H9 (cell line): ENCODE measurements around the gene MTF1. TPM values are rescaled to one million over a fixed set of nuclear protein-coding genes. Genes with fewer than 3 reads are reported as not detected.

ENCODE experiments used
- DNase-seq: peaks from one replicate; pipeline ENCODE4 v3.0.0-alpha.2; 2017
- H2AFZ ChIP-seq: one replicate; pipeline ENCODE4 v1.6.1; 2013; ENCODE audit warnings: mild to moderate bottlenecking, low read length, control low read depth, moderate library complexity
- H2AK5ac ChIP-seq: 2 replicates; pipeline ENCODE4 v1.6.1; 2013; ENCODE audit warnings: low read length, control low read depth, mixed read lengths; ENCODE audit not compliant: insufficient read length
- H2BK120ac ChIP-seq: one replicate; pipeline ENCODE4 v1.6.1; 2013; ENCODE audit warnings: low read depth, mild to moderate bottlenecking, low read length, control low read depth, inconsistent platforms; ENCODE audit not compliant: poor library complexity, severe bottlenecking
- H2BK12ac ChIP-seq: 2 replicates; pipeline ENCODE4 v1.6.1; 2013; ENCODE audit warnings: low read length, control low read depth, mixed read lengths, low read depth; ENCODE audit not compliant: insufficient read length
- H2BK15ac ChIP-seq: 2 replicates; pipeline ENCODE4 v1.6.1; 2013; ENCODE audit warnings: low read depth, low read length, control low read depth
- H2BK20ac ChIP-seq: one replicate; pipeline ENCODE4 v1.6.1; 2013; ENCODE audit warnings: low read depth, mild to moderate bottlenecking, low read length, control low read depth, inconsistent platforms; ENCODE audit not compliant: poor library complexity, severe bottlenecking
- H2BK5ac ChIP-seq: 2 replicates; pipeline ENCODE4 v1.6.1; 2013; ENCODE audit warnings: low read length, control low read depth, mixed read lengths; ENCODE audit not compliant: insufficient read length
- H3K14ac ChIP-seq: 2 replicates; pipeline ENCODE4 v1.6.1; 2013; ENCODE audit warnings: low read length, control low read depth; ENCODE audit not compliant: insufficient read depth
- H3K18ac ChIP-seq: 2 replicates; pipeline ENCODE4 v1.6.1; 2013; ENCODE audit warnings: low read depth, mild to moderate bottlenecking, mixed read lengths, low read length, control low read depth; ENCODE audit not compliant: insufficient read length
- H3K23ac ChIP-seq: 2 replicates; pipeline ENCODE4 v1.6.1; 2013; ENCODE audit warnings: low read length, control low read depth, mixed read lengths, low read depth; ENCODE audit not compliant: insufficient read length
- H3K23me2 ChIP-seq: 2 replicates; pipeline ENCODE4 v1.6.1; 2013; ENCODE audit warnings: low read depth, mild to moderate bottlenecking, mixed read lengths, low read length, control low read depth; ENCODE audit not compliant: insufficient read length, poor library complexity, severe bottlenecking
- H3K27ac ChIP-seq: 2 replicates; pipeline ENCODE4 v1.5.1; 2013; ENCODE audit warnings: low read length, control low read depth, mixed read lengths, low read depth; ENCODE audit not compliant: insufficient read length
- H3K27me3 ChIP-seq: 2 replicates; pipeline ENCODE4 v1.6.1; 2013; ENCODE audit warnings: low read length, control low read depth, inconsistent platforms; ENCODE audit not compliant: insufficient read depth
- H3K4ac ChIP-seq: 2 replicates; pipeline ENCODE4 v1.6.1; 2013; ENCODE audit warnings: low read depth, mild to moderate bottlenecking, control low read depth, inconsistent platforms, low read length, moderate library complexity
- H3K4me1 ChIP-seq: 2 replicates; pipeline ENCODE4 v1.6.1; 2013; ENCODE audit warnings: low read length, control low read depth, inconsistent platforms; ENCODE audit not compliant: insufficient read depth
- H3K4me2 ChIP-seq: 2 replicates; pipeline ENCODE4 v1.6.1; 2013; ENCODE audit warnings: low read length, control low read depth, mixed read lengths; ENCODE audit not compliant: insufficient read length, insufficient read depth
- H3K56ac ChIP-seq: 2 replicates; pipeline ENCODE4 v1.6.1; 2013; ENCODE audit warnings: low read depth, mild to moderate bottlenecking, mixed read lengths, low read length, control low read depth; ENCODE audit not compliant: insufficient read length
- H3K79me1 ChIP-seq: 2 replicates; pipeline ENCODE4 v1.6.1; 2013; ENCODE audit warnings: low read depth, mild to moderate bottlenecking, moderate library complexity, low read length, control low read depth, inconsistent platforms; ENCODE audit not compliant: insufficient read depth, poor library complexity, severe bottlenecking
- H3K79me2 ChIP-seq: 2 replicates; pipeline ENCODE4 v1.6.1; 2013; ENCODE audit warnings: low read length, control low read depth, inconsistent platforms; ENCODE audit not compliant: insufficient read depth
- H3K9ac ChIP-seq: 2 replicates; pipeline ENCODE4 v1.6.1; 2013; ENCODE audit warnings: low read length, control low read depth, mixed read lengths; ENCODE audit not compliant: insufficient read length; ENCODE audit errors: extremely low read depth
- H3K9me3 ChIP-seq: one replicate; pipeline ENCODE4 v1.6.1; 2013; ENCODE audit warnings: low read depth, low read length, inconsistent platforms; ENCODE audit not compliant: control insufficient read depth
- H3T11ph ChIP-seq: one replicate; pipeline ENCODE4 v1.6.1; 2013; ENCODE audit warnings: mild to moderate bottlenecking, low read length, control low read depth, inconsistent platforms
- H4K20me1 ChIP-seq: one replicate; pipeline ENCODE4 v1.6.1; 2013; ENCODE audit not compliant: control insufficient read depth, insufficient read length, insufficient read depth
- H4K5ac ChIP-seq: 2 replicates; pipeline ENCODE4 v1.6.1; 2013; ENCODE audit warnings: low read depth, mild to moderate bottlenecking, mixed read lengths, low read length, control low read depth; ENCODE audit not compliant: insufficient read length
- H4K8ac ChIP-seq: replicated peaks from 2 replicates; pipeline ENCODE4 v1.6.1; 2013; ENCODE audit warnings: low read length, control low read depth, mixed read lengths, low read depth; ENCODE audit not compliant: insufficient read length
- H4K91ac ChIP-seq: 2 replicates; pipeline ENCODE4 v1.6.1; 2013; ENCODE audit warnings: low read depth, mild to moderate bottlenecking, moderate library complexity, mixed read lengths, low read length, control low read depth; ENCODE audit not compliant: insufficient read length
- H3K27ac Mint-ChIP-seq, 3 experiments: 2 replicates in 2 of 3; 3 replicates in 1 of 3; pipeline ENCODE4 v1.8.0; 2020 to 2021; ENCODE audit warnings: mixed read lengths in 3 of 3, mild to moderate bottlenecking in 1 of 3, moderate library complexity in 1 of 3
- H3K27me3 Mint-ChIP-seq: 2 replicates; pipeline ENCODE4 v1.8.0; 2021; ENCODE audit warnings: low read depth, mild to moderate bottlenecking, moderate library complexity, mixed read lengths
- H3K36me3 Mint-ChIP-seq, 3 experiments: 2 replicates in 2 of 3; 3 replicates in 1 of 3; pipeline ENCODE4 v1.8.0; 2020 to 2021; ENCODE audit warnings: low read depth in 3 of 3, mixed read lengths in 3 of 3; ENCODE audit not compliant: insufficient read depth in 1 of 3
- H3K4me1 Mint-ChIP-seq, 2 experiments: 2 replicates each; pipeline ENCODE4 v1.8.0; 2020; ENCODE audit warnings: mixed read lengths in 2 of 2
- H3K4me3 Mint-ChIP-seq, 2 experiments: 2 replicates in 1 of 2; 3 replicates in 1 of 2; pipeline ENCODE4 v1.8.0; 2020 to 2021; ENCODE audit warnings: mild to moderate bottlenecking in 2 of 2, mixed read lengths in 2 of 2, moderate library complexity in 1 of 2
- H3K9me3 Mint-ChIP-seq, 2 experiments: 2 replicates in 1 of 2; 3 replicates in 1 of 2; pipeline ENCODE4 v1.8.0; 2020; ENCODE audit warnings: mild to moderate bottlenecking in 2 of 2, mixed read lengths in 2 of 2, moderate library complexity in 1 of 2
- CTCF ChIP-seq: fragments of 200-600 bp; sonication (generic); conservative IDR thresholded peaks from 3 replicates; pipeline ENCODE4 v1.8.0; 2021; ENCODE audit warnings: antibody characterized with exemption, mild to moderate bottlenecking
- WGBS: extraction: QIAGEN DNeasy Blood & Tissue Kit; methylation state at CpG from one replicate; pipeline ENCODE4 v1.1.7; 2013; ENCODE audit warnings: missing lambda C conversion rate, low lambda C conversion rate, mixed read lengths; ENCODE audit not compliant: insufficient read length; ENCODE audit errors: extremely low coverage; 5-methylcytosine and 5-hydroxymethylcytosine counted together
- total RNA-seq: library from RNA; stranded (reverse); gene quantifications from 2 replicates; pipeline ENCODE4 v1.2.1, GENCODE V29; 2021

The MTF1 gene
- total RNA-seq, 1 experiment from 2014 or later, result 17.0 TPM

GRCh38 chr1:37861151-37861550, 1.8 kb upstream of the MTF1 start:
- no peak overlapping the region for H3K23ac ChIP-seq
- no peak overlapping the region for H4K8ac ChIP-seq
- H2BK12ac ChIP-seq, result no peak overlapping the region
- no peaks in the 10 kb centered on the region for H4K20me1 ChIP-seq
- DNase-seq, result no peak
- H3K56ac ChIP-seq, result no peak overlapping the region
- no peak overlapping the region for H3K27ac ChIP-seq
- no peak overlapping the region for H3T11ph ChIP-seq
- Mint-ChIP-seq H3K4me3 (no peak overlapping the region; a peak in 1 of 5 replicates), H3K27ac (no peak overlapping the region), H3K27me3 (no peaks in the 10 kb centered on the region), H3K36me3 (peaks cover 0 to 30% (median 29%) of the 10 kb centered on the region in 3 experiments; a peak in 5 of 7 replicates), H3K9me3 (no peaks in the 10 kb centered on the region), H3K4me1 (peaks cover 9 to 12% of the 10 kb centered on the region in 2 experiments)
- no peak overlapping the region for H3K14ac ChIP-seq
- WGBS, result no CpG with 5 or more reads among the region's 4 CpGs
- H3K9ac ChIP-seq, result no peak overlapping the region
- no peak overlapping the region for H2AK5ac ChIP-seq
- H3K4me2 ChIP-seq, result no peak overlapping the region
- H3K23me2 ChIP-seq, result peaks cover 8% of the 10 kb centered on the region
- no peak overlapping the region for H2BK15ac ChIP-seq
- H3K4ac ChIP-seq, result no peak overlapping the region
- H3K18ac ChIP-seq, result no peak overlapping the region
- H3K27me3 ChIP-seq, result no peaks in the 10 kb centered on the region
- no peak overlapping the region for H2BK20ac ChIP-seq
- H2BK5ac ChIP-seq, result no peak overlapping the region
- H3K9me3 ChIP-seq, result no peaks in the 10 kb centered on the region
- H4K91ac ChIP-seq, result no peak overlapping the region
- peaks cover 2% of the 10 kb centered on the region; the same call in 1 of the 2 replicates for H3K79me2 ChIP-seq
- no peak for TF ChIP-seq CTCF
- H3K4me1 ChIP-seq, result no peaks in the 10 kb centered on the region
- no peak overlapping the region for H2AFZ ChIP-seq
- H4K5ac ChIP-seq, result no peak overlapping the region
- H2BK120ac ChIP-seq, result no peak overlapping the region
- peaks cover 4% of the 10 kb centered on the region for H3K79me1 ChIP-seq
